Astrocyte (in vitro differentiated cells and primary cell): ENCODE data around the gene BUD23.

Source experiments
- EZH2 ChIP-seq: IDR thresholded peaks from 2 replicates; pipeline ENCODE4 v1.6.1; 2012; ENCODE audit warnings: mild to moderate bottlenecking, low read length, inconsistent platforms; ENCODE audit not compliant: insufficient read depth
- TF ChIP-seq, protein P1 (sequence below): IDR thresholded peaks from 2 replicates; pipeline ENCODE4 v1.5.1; 2011; ENCODE audit warnings: low read depth, mild to moderate bottlenecking, inconsistent platforms, low read length, moderate library complexity; ENCODE audit not compliant: insufficient read depth

DNA sequence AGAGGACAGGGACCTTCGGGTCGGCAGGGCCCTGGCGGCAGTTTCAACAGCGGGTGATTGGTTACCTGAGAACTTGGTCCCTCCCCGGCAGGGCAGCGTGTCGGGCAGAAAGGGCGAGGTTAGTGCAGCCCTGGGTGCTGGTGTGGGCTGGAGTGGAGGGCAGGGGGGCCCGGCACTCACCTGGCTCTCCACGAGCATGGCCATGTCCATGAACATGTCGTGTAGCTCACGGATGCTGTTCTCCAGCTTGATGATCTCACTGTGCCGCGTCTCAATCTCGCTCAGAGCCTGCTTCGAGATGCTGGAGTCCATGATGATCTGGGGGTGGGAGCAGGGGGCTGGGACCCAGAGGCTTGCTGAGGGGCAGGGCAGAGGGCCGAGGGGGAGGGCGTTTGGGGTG is 19.3 kb downstream of the BUD23 start:
- TF ChIP-seq, protein P1, sequence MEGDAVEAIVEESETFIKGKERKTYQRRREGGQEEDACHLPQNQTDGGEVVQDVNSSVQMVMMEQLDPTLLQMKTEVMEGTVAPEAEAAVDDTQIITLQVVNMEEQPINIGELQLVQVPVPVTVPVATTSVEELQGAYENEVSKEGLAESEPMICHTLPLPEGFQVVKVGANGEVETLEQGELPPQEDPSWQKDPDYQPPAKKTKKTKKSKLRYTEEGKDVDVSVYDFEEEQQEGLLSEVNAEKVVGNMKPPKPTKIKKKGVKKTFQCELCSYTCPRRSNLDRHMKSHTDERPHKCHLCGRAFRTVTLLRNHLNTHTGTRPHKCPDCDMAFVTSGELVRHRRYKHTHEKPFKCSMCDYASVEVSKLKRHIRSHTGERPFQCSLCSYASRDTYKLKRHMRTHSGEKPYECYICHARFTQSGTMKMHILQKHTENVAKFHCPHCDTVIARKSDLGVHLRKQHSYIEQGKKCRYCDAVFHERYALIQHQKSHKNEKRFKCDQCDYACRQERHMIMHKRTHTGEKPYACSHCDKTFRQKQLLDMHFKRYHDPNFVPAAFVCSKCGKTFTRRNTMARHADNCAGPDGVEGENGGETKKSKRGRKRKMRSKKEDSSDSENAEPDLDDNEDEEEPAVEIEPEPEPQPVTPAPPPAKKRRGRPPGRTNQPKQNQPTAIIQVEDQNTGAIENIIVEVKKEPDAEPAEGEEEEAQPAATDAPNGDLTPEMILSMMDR = no peak
- no peak for TF ChIP-seq EZH2
